ENCODE data around the gene RXRA. TPM values are rescaled to one million over a fixed set of nuclear protein-coding genes. Genes with fewer than 3 reads are reported as not detected.

Gene RXRA
- total and polyA plus RNA-seq, 4 donors, result 41.5 to 116 (median 74.1) TPM

GRCh38 chr9:134363450-134363849 is 37.2 kb downstream of the RXRA start:
- Histone ChIP-seq H3K27ac (ENCODE audit: low read depth in 1 of 2, low read length in 2 of 2) (peak overlapping the region; percentile 79 to 92), H3K36me3 (ENCODE audit: control insufficient read depth in 4 of 4, insufficient read depth in 3 of 4, low read depth in 1 of 4, low read length in 3 of 4) (no peaks in the 10 kb centered on the region), H3K9ac (ENCODE audit: low read depth in 1 of 2, low read length in 2 of 2) (no peak overlapping the region), H3K27me3 (ENCODE audit: control insufficient read depth in 4 of 4, insufficient read depth in 4 of 4, low read length in 3 of 4) (no peaks in the 10 kb centered on the region), H3K4me3 (ENCODE audit: low read depth in 1 of 3, low read length in 3 of 3) (no peak overlapping the region), H3K4me1 (ENCODE audit: control insufficient read depth in 4 of 4, insufficient read depth in 4 of 4, low read length in 3 of 4) (peaks cover 78 to 100% (median 90%) of the 10 kb centered on the region in 4 donors), H3K9me3 (ENCODE audit: control insufficient read depth in 4 of 4, low read length in 3 of 4) (no peaks in the 10 kb centered on the region)
- WGBS, result 54% methylated on average over 16 of the region's 16 CpGs
- no peak for DNase-seq (ENCODE audit: low spot score)
- no peak for TF ChIP-seq MAX (IDR thresholded peaks at IDR 0.05)
- TF ChIP-seq CTCF (IDR thresholded peaks at IDR 0.05; ENCODE audit: low read depth, low read length, missing input control), result no peak
- no peak for TF ChIP-seq JUND (IDR thresholded peaks at IDR 0.05)
- no peak for TF ChIP-seq FOXA1 (IDR thresholded peaks at IDR 0.05)
- no peak for TF ChIP-seq HNF4G (IDR thresholded peaks at IDR 0.05)
- TF ChIP-seq RAD21 (IDR thresholded peaks at IDR 0.05), result no peak

- no peak overlapping the region for H3K4me3 ChIP-seq (ENCODE audit: low read depth in 1 of 3, low read length in 3 of 3)
- no peak for DNase-seq (ENCODE audit: low spot score)
- WGBS, result 42% methylated on average over 13 of the region's 13 CpGs
Measured at GRCh38 chr9:134364391-134365114, 38.3 kb downstream of the RXRA start.

More at GRCh38 chr9:134364391-134365114, 38.3 kb downstream of the RXRA start:
- no peaks in the 10 kb centered on the region for H3K9me3 ChIP-seq (ENCODE audit: control insufficient read depth in 4 of 4, low read length in 3 of 4)
- no peaks in the 10 kb centered on the region for H3K27me3 ChIP-seq (ENCODE audit: control insufficient read depth in 4 of 4, insufficient read depth in 4 of 4, low read length in 3 of 4)
- H3K9ac ChIP-seq (ENCODE audit: low read depth in 1 of 2, low read length in 2 of 2), result peak overlapping the region; percentile 37 to 51
- no peaks in the 10 kb centered on the region for H3K36me3 ChIP-seq (ENCODE audit: control insufficient read depth in 4 of 4, insufficient read depth in 3 of 4, low read depth in 1 of 4, low read length in 3 of 4)
- H3K27ac ChIP-seq (ENCODE audit: low read depth in 1 of 2, low read length in 2 of 2), result peak overlapping the region; percentile 79 to 92
- H3K4me1 ChIP-seq (ENCODE audit: control insufficient read depth in 4 of 4, insufficient read depth in 4 of 4, low read length in 3 of 4), result peaks cover 71 to 99% (median 86%) of the 10 kb centered on the region in 4 donors
- TF ChIP-seq NR2F2 (IDR thresholded peaks at IDR 0.05) (peak; percentile 23), MAX (IDR thresholded peaks at IDR 0.05) (peak; percentile 55), GABPA (IDR thresholded peaks at IDR 0.05 in 1 of 2, conservative IDR thresholded peaks at IDR 0.05 in 1 of 2) (no peak), HNF4G (IDR thresholded peaks at IDR 0.05) (peak; percentile 68), HNF4A (conservative IDR thresholded peaks at IDR 0.05) (peak; percentile 88 to 91), YY1 (IDR thresholded peaks at IDR 0.05) (peak; percentile 37), REST (IDR thresholded peaks at IDR 0.05) (no peak), RAD21 (IDR thresholded peaks at IDR 0.05) (peak; percentile 14 to 33), ZBTB33 (IDR thresholded peaks at IDR 0.05) (no peak), SP1 (IDR thresholded peaks at IDR 0.05) (peak; percentile 72), RXRA (IDR thresholded peaks at IDR 0.05) (peak; percentile 51 to 74)
